Duodenal mucosa (tissue), 2 donors: Measurements from ENCODE around the gene RPP21.

ENCODE experiments used
- H3K27ac ChIP-seq: one replicate; pipeline ENCODE4 v1.7.0; 2013; ENCODE audit warnings: low read depth, low read length
- H3K27me3 ChIP-seq, 2 donors: one replicate each; pipeline ENCODE4 v1.7.0; 2013; ENCODE audit warnings: low read length in 2 of 2, control low read depth in 1 of 2; ENCODE audit not compliant: insufficient read depth in 2 of 2, control insufficient read depth in 1 of 2
- H3K36me3 ChIP-seq, 2 donors: one replicate each; pipeline ENCODE4 v1.7.0; 2013; ENCODE audit warnings: low read length in 2 of 2, control low read depth in 1 of 2; ENCODE audit not compliant: insufficient read depth in 2 of 2, control insufficient read depth in 1 of 2
- H3K4me1 ChIP-seq, 2 donors: one replicate each; pipeline ENCODE4 v1.7.0; 2013; ENCODE audit warnings: low read length in 2 of 2, control low read depth in 1 of 2; ENCODE audit not compliant: insufficient read depth in 2 of 2, control insufficient read depth in 1 of 2
- H3K4me3 ChIP-seq, 2 donors: one replicate each; pipeline ENCODE4 v1.7.0; 2013; ENCODE audit warnings: low read length in 2 of 2, low read depth in 1 of 2
- H3K9ac ChIP-seq, 2 donors: one replicate each; pipeline ENCODE4 v1.7.0; 2013; ENCODE audit warnings: low read length in 2 of 2, low read depth in 1 of 2
- H3K9me3 ChIP-seq, 2 donors: one replicate each; pipeline ENCODE4 v1.7.0; 2013; ENCODE audit warnings: low read length in 2 of 2, control low read depth in 1 of 2; ENCODE audit not compliant: control insufficient read depth in 1 of 2

RPP21 gene

GRCh38 chr6:30319146-30319835 is 25.7 kb upstream of the RPP21 start:
- Histone ChIP-seq H3K27ac (no peak overlapping the region), H3K27me3 (no peaks in the 10 kb centered on the region), H3K36me3 (peaks cover 3 to 13% of the 10 kb centered on the region in 2 donors), H3K9me3 (no peaks in the 10 kb centered on the region), H3K4me3 (no peak overlapping the region), H3K4me1 (peaks cover 5 to 9% of the 10 kb centered on the region in 2 donors), H3K9ac (no peak overlapping the region)

DNA sequence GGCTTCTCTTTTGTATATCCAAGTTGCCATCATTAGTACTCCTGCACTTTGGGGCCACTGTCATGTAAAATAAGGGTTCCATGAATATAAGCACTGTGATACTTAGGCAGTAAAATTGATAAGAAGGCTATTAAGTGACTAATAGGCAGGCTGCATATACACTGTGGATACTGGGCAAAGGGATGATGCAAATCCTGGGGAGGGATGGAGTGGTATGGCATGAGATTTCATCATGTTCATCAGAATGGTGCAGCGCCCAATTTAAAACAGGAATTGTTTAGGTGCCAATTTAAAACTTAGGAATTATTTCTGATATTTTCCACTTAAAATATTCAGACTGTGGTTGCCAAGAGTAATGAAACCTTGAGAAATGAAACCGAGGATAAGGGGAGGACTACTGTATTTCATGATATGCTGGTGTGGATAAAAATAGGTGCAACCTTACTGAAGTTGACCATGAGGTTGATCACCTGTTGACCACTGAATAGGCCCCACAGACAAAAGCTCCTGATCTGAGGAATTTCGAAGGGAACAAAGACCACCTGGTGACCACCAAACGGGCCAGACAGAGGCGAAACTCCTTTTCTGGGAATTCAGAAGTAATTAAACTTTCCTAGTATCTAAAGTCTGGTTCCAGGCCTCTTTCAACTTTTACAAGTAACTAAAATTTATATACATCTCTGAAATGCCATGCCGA is 23.1 kb upstream of the RPP21 start:
- Histone ChIP-seq H3K36me3 (peaks cover 0 to 3% of the 10 kb centered on the region in 2 donors), H3K9me3 (no peaks in the 10 kb centered on the region), H3K4me3 (no peak overlapping the region), H3K27ac (no peak overlapping the region), H3K4me1 (peaks cover 18 to 20% of the 10 kb centered on the region in 2 donors), H3K9ac (no peak overlapping the region), H3K27me3 (no peaks in the 10 kb centered on the region)

DNA sequence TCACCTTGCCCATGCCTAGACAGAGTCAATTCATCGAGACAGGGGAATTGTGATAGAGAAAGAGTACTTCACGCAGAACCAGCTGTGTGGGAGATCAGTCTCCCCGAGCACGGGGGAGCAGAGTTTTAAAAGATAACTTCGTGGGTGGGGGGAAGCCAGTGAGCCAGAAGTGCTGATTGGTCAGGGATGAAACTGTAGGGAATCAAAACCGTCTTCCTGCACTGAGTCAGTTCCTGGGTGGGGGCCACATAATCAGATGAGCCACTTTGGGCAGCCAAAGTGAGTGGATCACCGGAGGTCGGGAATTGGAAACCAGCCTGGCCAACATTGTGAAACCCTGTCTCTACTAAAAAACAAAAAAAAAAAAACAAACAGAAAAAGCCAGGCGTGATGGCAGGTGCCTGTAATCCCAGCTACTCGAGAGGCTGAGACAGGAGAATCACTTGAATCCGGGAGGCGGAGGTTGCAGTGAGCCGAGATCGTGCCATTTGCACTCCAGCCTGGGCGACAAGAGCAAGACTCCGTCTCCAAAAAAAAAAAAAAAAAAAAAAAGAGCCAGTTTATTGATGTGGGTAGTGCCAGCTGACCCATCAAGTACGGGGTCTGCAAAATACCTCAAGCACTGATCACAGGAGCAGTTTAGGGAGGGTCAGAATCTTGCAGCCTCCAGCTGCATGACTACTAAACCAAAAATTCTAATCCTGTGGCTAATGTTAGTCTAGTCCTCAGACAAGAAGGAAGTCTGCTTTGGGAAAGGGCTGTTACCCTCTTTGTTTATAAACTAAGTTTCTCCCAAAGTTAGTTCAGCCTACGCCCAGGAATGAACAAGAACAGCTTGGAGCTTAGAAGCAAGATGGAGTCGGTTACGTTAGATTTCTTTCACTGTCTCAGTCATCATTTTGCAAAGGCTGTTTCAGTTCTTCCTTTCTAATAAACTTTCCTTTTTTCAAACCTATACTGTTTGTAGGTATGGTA is 22.1 kb upstream of the RPP21 start:
- Histone ChIP-seq H3K27me3 (no peaks in the 10 kb centered on the region), H3K36me3 (peaks cover 0 to 3% of the 10 kb centered on the region in 2 donors), H3K27ac (no peak overlapping the region), H3K4me1 (peaks cover 23 to 27% of the 10 kb centered on the region in 2 donors), H3K9me3 (no peaks in the 10 kb centered on the region), H3K4me3 (no peak overlapping the region), H3K9ac (no peak overlapping the region)

DNA sequence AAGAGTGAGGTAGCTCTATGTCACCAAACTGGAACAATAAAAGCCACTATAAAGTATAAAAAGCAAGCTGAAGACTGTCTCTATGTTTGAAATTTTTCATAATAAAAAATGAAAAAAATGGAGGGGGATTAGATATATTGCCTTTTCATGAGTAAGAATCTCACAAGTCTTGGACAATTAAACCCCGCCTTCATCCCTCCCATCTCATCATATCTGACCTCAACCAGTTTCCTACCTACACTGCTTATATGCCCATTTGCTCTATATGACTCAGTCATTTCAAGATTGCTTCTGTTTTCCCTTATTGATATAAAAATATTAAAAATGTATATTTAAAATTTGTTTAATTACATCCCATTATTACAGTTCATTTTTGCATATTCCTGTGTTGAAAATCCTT is 21.1 kb upstream of the RPP21 start:
- Histone ChIP-seq H3K9me3 (no peaks in the 10 kb centered on the region), H3K4me1 (peaks cover 23 to 27% of the 10 kb centered on the region in 2 donors), H3K36me3 (peaks cover 0 to 2% of the 10 kb centered on the region in 2 donors), H3K4me3 (no peak overlapping the region), H3K9ac (no peak overlapping the region), H3K27me3 (no peaks in the 10 kb centered on the region), H3K27ac (no peak overlapping the region)

- Histone ChIP-seq H3K27ac (peak overlapping the region; percentile 97), H3K36me3 (peaks cover 7 to 12% of the 10 kb centered on the region in 2 donors), H3K4me1 (peaks cover 23 to 27% of the 10 kb centered on the region in 2 donors)
Measured at GRCh38 chr6:30325150-30325872, 19.6 kb upstream of the RPP21 start.

DNA sequence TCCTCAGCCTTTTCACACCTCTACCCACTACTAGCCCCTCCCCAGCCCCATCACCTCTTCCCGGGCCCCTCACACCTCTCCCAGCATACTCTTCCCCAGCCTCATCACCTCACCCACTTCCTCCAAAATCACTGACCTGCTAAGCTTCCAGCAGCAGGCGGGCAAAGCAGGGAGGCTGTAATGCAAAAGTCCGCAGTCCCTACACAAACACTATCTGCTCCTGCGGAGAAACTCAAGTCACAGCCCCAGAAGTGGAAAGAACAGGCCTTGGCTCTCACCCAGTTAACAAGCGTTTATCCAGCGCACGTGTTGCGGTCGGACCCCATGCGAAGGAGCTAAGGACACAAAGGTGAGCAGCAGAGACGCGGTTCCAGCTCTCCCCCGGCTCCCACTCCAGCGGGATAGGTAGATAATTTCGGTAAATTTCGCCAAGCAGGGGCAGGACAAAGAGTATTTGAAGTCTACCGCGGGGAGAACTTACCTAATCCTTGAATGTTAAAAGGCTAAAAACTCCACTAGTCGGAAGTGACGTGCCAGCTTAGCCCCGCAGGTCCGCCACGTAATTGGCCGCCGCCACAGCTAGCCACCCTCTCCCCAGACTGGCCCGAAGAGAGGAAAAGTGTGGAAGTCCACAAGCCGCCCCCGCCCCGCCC is 19.0 kb upstream of the RPP21 start:
- Histone ChIP-seq H3K27ac (peak overlapping the region; percentile 97), H3K9ac (peak overlapping the region; percentile 80 to 91), H3K4me1 (peaks cover 23 to 27% of the 10 kb centered on the region in 2 donors), H3K9me3 (no peaks in the 10 kb centered on the region), H3K36me3 (peaks cover 12 to 18% of the 10 kb centered on the region in 2 donors), H3K4me3 (peak overlapping the region; percentile 80 to 91), H3K27me3 (no peaks in the 10 kb centered on the region)

More at GRCh38 chr6:30325150-30325872, 19.6 kb upstream of the RPP21 start:
- Histone ChIP-seq H3K4me3 (peak overlapping the region; percentile 80 to 91), H3K27me3 (no peaks in the 10 kb centered on the region), H3K9ac (peak overlapping the region; percentile 59 to 80), H3K9me3 (no peaks in the 10 kb centered on the region)

- peak within 1 kb of the TSS; percentile 80 to 91 for H3K9ac ChIP-seq
- H3K4me1 ChIP-seq, result peaks cover 21 to 25% of the 10 kb centered on the region in 2 donors
- H3K36me3 ChIP-seq, result peaks cover 16 to 25% of the 10 kb centered on the region in 2 donors
- no peaks in the 10 kb centered on the region for H3K27me3 ChIP-seq
- H3K4me3 ChIP-seq, result peak within 1 kb of the TSS; percentile 80 to 91
- peak within 1 kb of the TSS; percentile 97 for H3K27ac ChIP-seq
- no peaks in the 10 kb centered on the region for H3K9me3 ChIP-seq
Measured at GRCh38 chr6:30326526-30327231, 18.3 kb upstream of the RPP21 start, which contains the start of gene TRIM39. Gene TRIM39 (plus strand): TSS chr6:30326927. CDS start chr6:30329318, 2,391 bp downstream.

GRCh38 chr6:30327232-30327746 is 17.7 kb upstream of the RPP21 start:
- H3K4me1 ChIP-seq, result peaks cover 17 to 23% of the 10 kb centered on the region in 2 donors
- H3K27me3 ChIP-seq, result no peaks in the 10 kb centered on the region
- peak overlapping the region; percentile 80 to 91 for H3K9ac ChIP-seq
- H3K9me3 ChIP-seq, result no peaks in the 10 kb centered on the region
- peak overlapping the region; percentile 97 for H3K27ac ChIP-seq
- peaks cover 19 to 30% of the 10 kb centered on the region in 2 donors for H3K36me3 ChIP-seq
- peak overlapping the region; percentile 80 to 91 for H3K4me3 ChIP-seq
